Measurements from ENCODE around the gene HMCN1. TPM values are rescaled to one million over a fixed set of nuclear protein-coding genes. Genes with fewer than 3 reads are reported as not detected.

The HMCN1 gene
- total RNA-seq, 2 donors from 2014 or later = 6.5 to 7.4 TPM

DNA sequence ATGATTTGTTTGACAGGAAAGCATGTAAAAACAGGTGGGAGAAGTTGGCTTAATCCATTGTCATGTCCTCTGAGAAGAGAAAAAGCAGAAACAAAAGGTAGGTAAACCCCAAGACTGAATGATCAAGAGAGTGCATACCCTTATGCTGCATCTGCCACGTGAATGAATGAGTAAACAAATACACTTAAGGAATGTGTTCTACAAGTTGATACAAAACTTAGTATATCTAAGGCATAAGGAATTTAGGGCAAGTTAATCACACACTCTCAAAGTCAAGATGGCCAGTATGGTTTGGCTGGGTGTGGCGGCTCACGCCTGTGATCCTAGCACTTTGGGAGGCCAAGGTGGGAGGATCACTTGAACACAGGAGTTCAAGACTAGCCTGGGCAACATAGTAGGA lies 34.2 kb downstream of the HMCN1 start:
- Histone ChIP-seq H3K27ac (ENCODE audit: low read depth, low read length) (no peak overlapping the region), H3K27me3 (ENCODE audit: control insufficient read depth, insufficient read depth, low read length, poor library complexity, severe bottlenecking) (no peaks in the 10 kb centered on the region), H3K9ac (ENCODE audit: extremely low read depth, low read length, poor library complexity, severe bottlenecking) (no peak overlapping the region), H3K4me3 (ENCODE audit: low read length) (no peak overlapping the region), H3K36me3 (ENCODE audit: control insufficient read depth, insufficient read depth, low read length) (no peaks in the 10 kb centered on the region), H3K9me3 (ENCODE audit: control insufficient read depth, low read length) (no peaks in the 10 kb centered on the region), H3K4me1 (ENCODE audit: control insufficient read depth, insufficient read depth, low read length) (peaks cover 3% of the 10 kb centered on the region)
- Mint-ChIP-seq H3K27me3 (ENCODE audit: insufficient read depth) (no peaks in the 10 kb centered on the region), H3K36me3 (ENCODE audit: low read depth) (no peaks in the 10 kb centered on the region), H3K4me3 (no peak overlapping the region), H3K27ac (no peak overlapping the region), H3K9me3 (no peaks in the 10 kb centered on the region), H3K4me1 (peaks cover 30% of the 10 kb centered on the region)
- WGBS, 2 experiments (ENCODE audit: insufficient coverage in 1 of 2, insufficient read length in 1 of 2) = 80 to 93% methylated on average over 1 to 3 of the region's 3 CpGs
- no peak for DNase-seq
- TF ChIP-seq, protein P1, sequence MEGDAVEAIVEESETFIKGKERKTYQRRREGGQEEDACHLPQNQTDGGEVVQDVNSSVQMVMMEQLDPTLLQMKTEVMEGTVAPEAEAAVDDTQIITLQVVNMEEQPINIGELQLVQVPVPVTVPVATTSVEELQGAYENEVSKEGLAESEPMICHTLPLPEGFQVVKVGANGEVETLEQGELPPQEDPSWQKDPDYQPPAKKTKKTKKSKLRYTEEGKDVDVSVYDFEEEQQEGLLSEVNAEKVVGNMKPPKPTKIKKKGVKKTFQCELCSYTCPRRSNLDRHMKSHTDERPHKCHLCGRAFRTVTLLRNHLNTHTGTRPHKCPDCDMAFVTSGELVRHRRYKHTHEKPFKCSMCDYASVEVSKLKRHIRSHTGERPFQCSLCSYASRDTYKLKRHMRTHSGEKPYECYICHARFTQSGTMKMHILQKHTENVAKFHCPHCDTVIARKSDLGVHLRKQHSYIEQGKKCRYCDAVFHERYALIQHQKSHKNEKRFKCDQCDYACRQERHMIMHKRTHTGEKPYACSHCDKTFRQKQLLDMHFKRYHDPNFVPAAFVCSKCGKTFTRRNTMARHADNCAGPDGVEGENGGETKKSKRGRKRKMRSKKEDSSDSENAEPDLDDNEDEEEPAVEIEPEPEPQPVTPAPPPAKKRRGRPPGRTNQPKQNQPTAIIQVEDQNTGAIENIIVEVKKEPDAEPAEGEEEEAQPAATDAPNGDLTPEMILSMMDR (conservative IDR thresholded peaks at IDR 0.05) = no peak

DNA sequence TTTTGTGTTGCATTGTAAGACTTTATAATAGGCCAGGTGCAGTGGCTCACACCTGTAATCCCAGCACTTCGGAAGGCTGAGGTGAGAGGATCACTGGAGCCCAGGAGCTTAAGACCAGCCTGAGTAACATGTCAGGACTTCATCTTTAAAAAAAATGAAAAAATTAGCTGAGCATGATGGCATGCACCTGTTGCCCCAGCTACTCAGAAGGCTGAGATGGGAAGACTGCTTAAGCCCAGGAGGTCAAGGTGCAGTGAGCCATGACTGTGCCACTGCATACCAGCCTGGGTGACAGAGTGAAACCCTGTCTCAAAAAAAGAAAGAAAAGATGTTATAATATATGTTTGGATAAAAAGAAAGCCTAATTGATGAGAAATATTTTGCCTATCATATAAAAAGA lies 34.9 kb downstream of the HMCN1 start:
- H3K9me3 ChIP-seq (ENCODE audit: control insufficient read depth, low read length) = no peaks in the 10 kb centered on the region
- H3K36me3 ChIP-seq (ENCODE audit: control insufficient read depth, insufficient read depth, low read length) = no peaks in the 10 kb centered on the region
- H3K4me1 Mint-ChIP-seq = peaks cover 30% of the 10 kb centered on the region
- no peaks in the 10 kb centered on the region for H3K36me3 Mint-ChIP-seq (ENCODE audit: low read depth)
- H3K4me1 ChIP-seq (ENCODE audit: control insufficient read depth, insufficient read depth, low read length) = peaks cover 3% of the 10 kb centered on the region
- H3K4me3 Mint-ChIP-seq = no peak overlapping the region
- no peak overlapping the region for H3K27ac ChIP-seq (ENCODE audit: low read depth, low read length)
- no peak overlapping the region for H3K4me3 ChIP-seq (ENCODE audit: low read length)
- no peaks in the 10 kb centered on the region for H3K27me3 Mint-ChIP-seq (ENCODE audit: insufficient read depth)
- TF ChIP-seq, protein P1 (conservative IDR thresholded peaks at IDR 0.05) = no peak
- 88 to 94% methylated on average over 1 of the region's 1 CpG for WGBS, 2 experiments (ENCODE audit: insufficient coverage in 1 of 2, insufficient read length in 1 of 2)
- DNase-seq = no peak
- no peaks in the 10 kb centered on the region for H3K27me3 ChIP-seq (ENCODE audit: control insufficient read depth, insufficient read depth, low read length, poor library complexity, severe bottlenecking)
- H3K9ac ChIP-seq (ENCODE audit: extremely low read depth, low read length, poor library complexity, severe bottlenecking) = no peak overlapping the region
- no peaks in the 10 kb centered on the region for H3K9me3 Mint-ChIP-seq
- H3K27ac Mint-ChIP-seq = no peak overlapping the region

DNA sequence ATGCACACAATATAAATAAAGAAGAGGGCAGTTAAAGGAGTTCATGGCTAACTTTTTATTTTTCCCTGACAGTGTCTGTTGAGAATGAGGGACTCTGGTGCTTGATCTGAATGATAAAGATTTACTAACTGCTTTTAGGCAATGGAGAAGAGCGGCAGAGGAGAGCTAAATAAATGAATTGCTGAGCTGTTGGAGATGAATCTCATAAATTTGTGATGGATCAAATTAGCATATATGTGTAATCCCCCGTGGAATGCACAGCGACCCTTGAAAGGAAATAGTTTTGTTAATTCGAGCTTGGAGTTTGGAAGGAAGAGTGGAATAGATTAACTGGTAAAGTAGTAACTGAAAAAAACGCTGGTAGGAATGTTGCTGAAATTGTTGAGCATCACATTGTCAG lies 40.2 kb downstream of the HMCN1 start:
- Histone ChIP-seq H3K4me3 (ENCODE audit: low read length) (no peak overlapping the region), H3K4me1 (ENCODE audit: control insufficient read depth, insufficient read depth, low read length) (no peaks in the 10 kb centered on the region), H3K9ac (ENCODE audit: extremely low read depth, low read length, poor library complexity, severe bottlenecking) (no peak overlapping the region), H3K36me3 (ENCODE audit: control insufficient read depth, insufficient read depth, low read length) (no peaks in the 10 kb centered on the region), H3K27ac (ENCODE audit: low read depth, low read length) (peak overlapping the region; percentile 6), H3K9me3 (ENCODE audit: control insufficient read depth, low read length) (no peaks in the 10 kb centered on the region), H3K27me3 (ENCODE audit: control insufficient read depth, insufficient read depth, low read length, poor library complexity, severe bottlenecking) (no peaks in the 10 kb centered on the region)
- Mint-ChIP-seq H3K27me3 (ENCODE audit: insufficient read depth) (no peaks in the 10 kb centered on the region), H3K36me3 (ENCODE audit: low read depth) (no peaks in the 10 kb centered on the region), H3K9me3 (peaks cover under 1% of the 10 kb centered on the region), H3K4me3 (no peak overlapping the region), H3K4me1 (peaks cover 17% of the 10 kb centered on the region), H3K27ac (no peak overlapping the region)
- no peak for DNase-seq
- WGBS, 2 experiments (ENCODE audit: insufficient coverage in 1 of 2, insufficient read length in 1 of 2) = 65 to 71% methylated on average over 5 of the region's 5 CpGs
- TF ChIP-seq, protein P1 (conservative IDR thresholded peaks at IDR 0.05) = no peak

Data from endodermal cell (in vitro differentiated cells).